K562 (cell line): Measurements from ENCODE around the gene KAT6B. TPM values are rescaled to one million over a fixed set of nuclear protein-coding genes. Genes with fewer than 3 reads are reported as not detected.

Experiments used
- CREB1 ChIP-seq, 2 experiments: sonication (generic) in 1 of 2; formaldehyde crosslinking in 1 of 2; IDR thresholded peaks; 2 replicates each; pipeline versions ENCODE4 v1.6.1 to v1.8.0; 2012 to 2022; ENCODE audit warnings: inconsistent platforms in 1 of 2, mild to moderate bottlenecking in 1 of 2, missing genetic modification reagents in 1 of 2, moderate library complexity in 1 of 2
- EP400 ChIP-seq: fragments of 450-650 bp; IDR thresholded peaks from 2 replicates; pipeline ENCODE4 v1.6.1; 2017; ENCODE audit warnings: antibody characterized with exemption, mild to moderate bottlenecking, moderate library complexity
- FOXM1 ChIP-seq, 2 experiments: fragments of 450-650 bp in 1 of 2; sonication (generic) in 1 of 2; formaldehyde crosslinking in 1 of 2; IDR thresholded peaks; 2 replicates each; pipeline versions ENCODE4 v1.6.1 to v1.9.0; 2017 to 2022; ENCODE audit warnings: low read depth in 2 of 2, mild to moderate bottlenecking in 2 of 2, missing genetic modification reagents in 1 of 2, moderate library complexity in 1 of 2
- HNRNPK ChIP-seq: fragments of 200-400 bp; formaldehyde crosslinking; IDR thresholded peaks from one replicate; pipeline ENCODE4 v1.6.1; 2018; ENCODE audit warnings: mild to moderate bottlenecking, low read depth, low read length; ENCODE audit not compliant: poor library complexity, severe bottlenecking
- KDM5B ChIP-seq: fragments of 200-600 bp; sonication (generic); IDR thresholded peaks from 2 replicates; pipeline ENCODE4 v1.6.1; 2012; ENCODE audit warnings: low read depth, mild to moderate bottlenecking, moderate library complexity, low read length, control low read depth, inconsistent platforms; ENCODE audit not compliant: insufficient replicate concordance
- NR2C1 ChIP-seq, 2 experiments: fragments of 450-650 bp; IDR thresholded peaks; 2 replicates each; pipeline ENCODE4 v1.6.1; 2017; ENCODE audit warnings: mild to moderate bottlenecking in 2 of 2, antibody characterized with exemption in 1 of 2, inconsistent platforms in 1 of 2, missing compliant biosample characterization in 1 of 2, missing genetic modification characterization in 1 of 2
- NR4A1 ChIP-seq, 2 experiments: fragments of 250-450 bp in 1 of 2; fragments of 450-650 bp in 1 of 2; sonication (Bioruptor Pico) in 1 of 2; IDR thresholded peaks; 2 replicates each; pipeline versions ENCODE4 v1.4.0 to v1.6.1; 2016 to 2020; ENCODE audit warnings: mild to moderate bottlenecking in 2 of 2, missing compliant biosample characterization in 1 of 2, missing genetic modification characterization in 1 of 2, moderate library complexity in 1 of 2
- TAF1 ChIP-seq: IDR thresholded peaks from 2 replicates; pipeline ENCODE4 v1.6.1; 2011; ENCODE audit warnings: mild to moderate bottlenecking, low read length, moderate library complexity; ENCODE audit not compliant: insufficient read depth, control insufficient read depth, severe bottlenecking; ENCODE audit errors: extremely low read depth
- ZNF668 ChIP-seq: fragments of 250-450 bp; sonication (Bioruptor Pico); IDR thresholded peaks from 2 replicates; pipeline ENCODE4 v1.8.0; 2022; ENCODE audit warnings: mild to moderate bottlenecking, inconsistent platforms
- polyA plus RNA-seq, 8 experiments: library from polyadenylated mRNA; depleted of rRNA in 4 of 8; stranded (reverse) in 5 of 8; unstranded in 3 of 8; fragments of >200 nt; fragmentation: Nextera tagmentation in 2 of 8; fragmentation: Illumina TruSeq in 1 of 8; extraction: Ambion mirVana in 2 of 8; extraction: Trizol in 1 of 8; gene quantifications; 2 replicates each; pipeline versions ENCODE4 v1.2.1 to v1.2.3, GENCODE V29; 2011 to 2014; ENCODE audit warnings: inconsistent platforms in 1 of 8, missing spikeins in 1 of 8
- total RNA-seq, 7 experiments: library from RNA; depleted of rRNA in 6 of 7; stranded (reverse); fragments of >200 nt in 6 of 7; fragmentation: Illumina TruSeq in 2 of 7; extraction: Trizol in 2 of 7; gene quantifications; 2 replicates each; pipeline versions ENCODE4 v1.2.1 to v1.2.3, GENCODE V29; 2011 to 2021; ENCODE audit warnings: low replicate concordance in 1 of 7
- TF ChIP-seq, protein P1 (sequence below), 2 experiments: fragments of 450-650 bp in 1 of 2; sonication (generic) in 1 of 2; formaldehyde crosslinking in 1 of 2; IDR thresholded peaks; 2 replicates each; pipeline versions ENCODE4 v1.7.1 to v1.9.0; 2016 to 2022; ENCODE audit warnings: inconsistent platforms in 1 of 2, mild to moderate bottlenecking in 1 of 2, missing genetic modification reagents in 1 of 2
- TF ChIP-seq, protein P2 (sequence below): sonication (generic); formaldehyde crosslinking; IDR thresholded peaks from 2 replicates; pipeline ENCODE4 v1.8.0; 2022; ENCODE audit warnings: missing genetic modification reagents, mild to moderate bottlenecking, moderate library complexity, borderline replicate concordance

The KAT6B gene
- total and polyA plus RNA-seq, 9 of the 15 experiments (the other 6 are each of a cell fraction or from before 2014, with no cell fraction given), result 1.4 to 9.2 (median 6.8) TPM

DNA sequence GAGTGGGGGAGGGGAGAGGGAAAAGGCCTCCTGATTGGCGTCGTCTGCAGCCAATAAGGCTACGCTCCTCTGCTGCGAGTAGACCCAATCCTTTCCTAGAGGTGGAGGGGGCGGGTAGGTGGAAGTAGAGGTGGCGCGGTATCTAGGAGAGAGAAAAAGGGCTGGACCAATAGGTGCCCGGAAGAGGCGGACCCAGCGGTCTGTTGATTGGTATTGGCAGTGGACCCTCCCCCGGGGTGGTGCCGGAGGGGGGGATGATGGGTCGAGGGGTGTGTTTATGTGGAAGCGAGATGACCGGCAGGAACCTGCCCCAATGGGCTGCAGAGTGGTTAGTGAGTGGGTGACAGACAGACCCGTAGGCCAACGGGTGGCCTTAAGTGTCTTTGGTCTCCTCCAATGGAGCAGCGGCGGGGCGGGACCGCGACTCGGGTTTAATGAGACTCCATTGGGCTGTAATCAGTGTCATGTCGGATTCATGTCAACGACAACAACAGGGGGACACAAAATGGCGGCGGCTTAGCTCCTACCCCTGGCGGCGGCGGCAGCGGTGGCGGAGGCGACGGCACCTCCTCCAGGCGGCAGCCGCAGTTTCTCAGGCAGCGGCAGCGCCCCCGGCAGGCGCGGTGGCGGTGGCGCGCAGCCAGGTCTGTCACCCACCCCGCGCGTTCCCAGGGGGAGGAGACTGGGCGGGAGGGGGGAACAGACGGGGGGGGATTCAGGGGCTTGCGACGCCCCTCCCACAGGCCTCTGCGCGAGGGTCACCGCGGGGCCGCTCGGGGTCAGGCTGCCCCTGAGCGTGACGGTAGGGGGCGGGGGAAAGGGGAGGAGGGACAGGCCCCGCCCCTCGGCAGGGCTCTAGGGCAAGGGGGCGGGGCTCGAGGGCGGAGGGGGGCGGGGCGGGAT, at the start of gene KAT6B (continued):
- TF ChIP-seq, protein P1, sequence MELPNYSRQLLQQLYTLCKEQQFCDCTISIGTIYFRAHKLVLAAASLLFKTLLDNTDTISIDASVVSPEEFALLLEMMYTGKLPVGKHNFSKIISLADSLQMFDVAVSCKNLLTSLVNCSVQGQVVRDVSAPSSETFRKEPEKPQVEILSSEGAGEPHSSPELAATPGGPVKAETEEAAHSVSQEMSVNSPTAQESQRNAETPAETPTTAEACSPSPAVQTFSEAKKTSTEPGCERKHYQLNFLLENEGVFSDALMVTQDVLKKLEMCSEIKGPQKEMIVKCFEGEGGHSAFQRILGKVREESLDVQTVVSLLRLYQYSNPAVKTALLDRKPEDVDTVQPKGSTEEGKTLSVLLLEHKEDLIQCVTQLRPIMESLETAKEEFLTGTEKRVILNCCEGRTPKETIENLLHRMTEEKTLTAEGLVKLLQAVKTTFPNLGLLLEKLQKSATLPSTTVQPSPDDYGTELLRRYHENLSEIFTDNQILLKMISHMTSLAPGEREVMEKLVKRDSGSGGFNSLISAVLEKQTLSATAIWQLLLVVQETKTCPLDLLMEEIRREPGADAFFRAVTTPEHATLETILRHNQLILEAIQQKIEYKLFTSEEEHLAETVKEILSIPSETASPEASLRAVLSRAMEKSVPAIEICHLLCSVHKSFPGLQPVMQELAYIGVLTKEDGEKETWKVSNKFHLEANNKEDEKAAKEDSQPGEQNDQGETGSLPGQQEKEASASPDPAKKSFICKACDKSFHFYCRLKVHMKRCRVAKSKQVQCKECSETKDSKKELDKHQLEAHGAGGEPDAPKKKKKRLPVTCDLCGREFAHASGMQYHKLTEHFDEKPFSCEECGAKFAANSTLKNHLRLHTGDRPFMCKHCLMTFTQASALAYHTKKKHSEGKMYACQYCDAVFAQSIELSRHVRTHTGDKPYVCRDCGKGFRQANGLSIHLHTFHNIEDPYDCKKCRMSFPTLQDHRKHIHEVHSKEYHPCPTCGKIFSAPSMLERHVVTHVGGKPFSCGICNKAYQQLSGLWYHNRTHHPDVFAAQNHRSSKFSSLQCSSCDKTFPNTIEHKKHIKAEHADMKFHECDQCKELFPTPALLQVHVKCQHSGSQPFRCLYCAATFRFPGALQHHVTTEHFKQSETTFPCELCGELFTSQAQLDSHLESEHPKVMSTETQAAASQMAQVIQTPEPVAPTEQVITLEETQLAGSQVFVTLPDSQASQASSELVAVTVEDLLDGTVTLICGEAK (IDR thresholded peaks at IDR 0.05), result peak; percentile 88
- TF ChIP-seq, protein P1 (CRISPR knock-in tag; IDR thresholded peaks at IDR 0.05), result no peak
- TF ChIP-seq TAF1 (peak; percentile 86), FOXM1 (IDR thresholded peaks at IDR 0.05; ENCODE audit: low read depth) (peak; percentile 69), FOXM1 (CRISPR knock-in tag; IDR thresholded peaks at IDR 0.05; ENCODE audit: low read depth) (no peak), CREB1 (IDR thresholded peaks at IDR 0.05) (peak; percentile 72), CREB1 (CRISPR knock-in tag; IDR thresholded peaks at IDR 0.05) (peak; percentile 84; the same call in 1 of the 2 replicates), EP400 (peak; percentile 71), NR4A1 (CRISPR knock-in tag; IDR thresholded peaks at IDR 0.05) (peak; percentile 79; the same call in 1 of the 2 replicates), NR4A1 (tag; IDR thresholded peaks at IDR 0.05) (no peak), NR2C1 (IDR thresholded peaks at IDR 0.05) (peak; percentile 80), NR2C1 (tag; IDR thresholded peaks at IDR 0.05) (peak; percentile 74), KDM5B (peak; percentile 82), ZNF668 (CRISPR knock-in tag) (no peak), HNRNPK (peak; percentile 14)
- TF ChIP-seq, protein P2, sequence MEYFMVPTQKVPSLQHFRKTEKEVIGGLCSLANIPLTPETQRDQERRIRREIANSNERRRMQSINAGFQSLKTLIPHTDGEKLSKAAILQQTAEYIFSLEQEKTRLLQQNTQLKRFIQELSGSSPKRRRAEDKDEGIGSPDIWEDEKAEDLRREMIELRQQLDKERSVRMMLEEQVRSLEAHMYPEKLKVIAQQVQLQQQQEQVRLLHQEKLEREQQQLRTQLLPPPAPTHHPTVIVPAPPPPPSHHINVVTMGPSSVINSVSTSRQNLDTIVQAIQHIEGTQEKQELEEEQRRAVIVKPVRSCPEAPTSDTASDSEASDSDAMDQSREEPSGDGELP (CRISPR knock-in tag), result peak; percentile 56
